Lower leg skin (tissue), 3 donors: ENCODE results near the gene AIMP1.

Experiments
- POLR2A ChIP-seq, 2 donors: fragments of 450-650 bp; IDR thresholded peaks; one replicate each; pipeline ENCODE4 v1.6.1; 2016 to 2017; ENCODE audit warnings: antibody characterized with exemption in 2 of 2, mild to moderate bottlenecking in 1 of 2, moderate library complexity in 1 of 2
- TF ChIP-seq, protein P1 (sequence below), 3 donors: fragments of 450-650 bp; IDR thresholded peaks; one replicate each; pipeline ENCODE4 v1.5.1; 2016; ENCODE audit warnings: antibody characterized with exemption in 3 of 3, mild to moderate bottlenecking in 3 of 3, moderate library complexity in 2 of 3

DNA sequence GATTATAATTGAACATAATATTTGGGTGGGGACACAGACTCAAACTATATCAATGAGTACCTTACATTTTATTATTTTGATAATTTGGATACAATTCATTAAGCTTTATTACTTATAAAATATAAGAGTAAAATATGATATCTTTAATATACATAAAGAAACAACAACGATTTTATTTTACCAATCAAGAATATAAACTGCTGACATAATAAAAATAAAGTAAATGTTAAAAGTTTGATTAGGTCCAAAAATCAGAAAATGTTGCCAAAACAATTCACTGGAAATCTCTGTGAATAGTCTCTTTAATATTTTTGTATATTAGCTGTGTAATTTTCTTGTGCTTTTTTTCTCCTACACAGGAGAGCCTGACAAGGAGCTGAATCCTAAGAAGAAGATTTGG, 30.8 kb downstream of the AIMP1 start:
- TF ChIP-seq, protein P1, sequence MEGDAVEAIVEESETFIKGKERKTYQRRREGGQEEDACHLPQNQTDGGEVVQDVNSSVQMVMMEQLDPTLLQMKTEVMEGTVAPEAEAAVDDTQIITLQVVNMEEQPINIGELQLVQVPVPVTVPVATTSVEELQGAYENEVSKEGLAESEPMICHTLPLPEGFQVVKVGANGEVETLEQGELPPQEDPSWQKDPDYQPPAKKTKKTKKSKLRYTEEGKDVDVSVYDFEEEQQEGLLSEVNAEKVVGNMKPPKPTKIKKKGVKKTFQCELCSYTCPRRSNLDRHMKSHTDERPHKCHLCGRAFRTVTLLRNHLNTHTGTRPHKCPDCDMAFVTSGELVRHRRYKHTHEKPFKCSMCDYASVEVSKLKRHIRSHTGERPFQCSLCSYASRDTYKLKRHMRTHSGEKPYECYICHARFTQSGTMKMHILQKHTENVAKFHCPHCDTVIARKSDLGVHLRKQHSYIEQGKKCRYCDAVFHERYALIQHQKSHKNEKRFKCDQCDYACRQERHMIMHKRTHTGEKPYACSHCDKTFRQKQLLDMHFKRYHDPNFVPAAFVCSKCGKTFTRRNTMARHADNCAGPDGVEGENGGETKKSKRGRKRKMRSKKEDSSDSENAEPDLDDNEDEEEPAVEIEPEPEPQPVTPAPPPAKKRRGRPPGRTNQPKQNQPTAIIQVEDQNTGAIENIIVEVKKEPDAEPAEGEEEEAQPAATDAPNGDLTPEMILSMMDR (IDR thresholded peaks at IDR 0.05): no peak
- TF ChIP-seq POLR2A (IDR thresholded peaks at IDR 0.05): no peak
